AG10803 (cell line): Measurements from ENCODE around the gene MSH3.
"Not testable (repeated sequence)": the region's sequence is repeated elsewhere in the genome, so short reads cannot be mapped to it uniquely, and the experiment has no call there.

Experiments
- DNase-seq: peaks from one replicate; pipeline ENCODE4 v3.0.0; 2010; ENCODE audit warnings: low read depth
- H3K4me3 ChIP-seq: 2 replicates; pipeline ENCODE4 v1.5.1; 2011; ENCODE audit warnings: mild to moderate bottlenecking, low read length, control low read depth
- TF ChIP-seq, protein P1 (sequence below): conservative IDR thresholded peaks from 2 replicates; pipeline ENCODE4 v1.5.1; 2011; ENCODE audit warnings: mild to moderate bottlenecking, low read length, control low read depth, inconsistent platforms

The MSH3 gene

DNA sequence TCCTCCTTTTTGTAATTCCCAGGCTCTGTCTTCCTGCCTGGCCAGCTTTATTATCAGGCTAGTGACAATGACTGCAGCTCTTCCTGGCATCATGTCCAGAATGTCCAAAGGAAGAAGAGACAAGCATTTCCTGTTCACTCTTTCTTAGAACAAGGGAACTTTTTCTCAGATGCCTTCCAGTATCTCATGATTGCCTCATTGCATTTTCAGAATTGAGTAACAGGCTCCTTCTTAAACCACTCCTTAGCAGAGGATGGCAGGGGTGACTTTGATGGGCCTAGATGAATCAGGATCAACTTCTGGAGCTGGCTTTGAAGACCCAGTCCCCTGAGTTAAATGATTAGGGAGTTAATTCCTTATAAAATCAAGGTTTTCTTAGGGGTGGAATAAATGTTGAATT is 212.8 kb downstream of the MSH3 start:
- TF ChIP-seq, protein P1, sequence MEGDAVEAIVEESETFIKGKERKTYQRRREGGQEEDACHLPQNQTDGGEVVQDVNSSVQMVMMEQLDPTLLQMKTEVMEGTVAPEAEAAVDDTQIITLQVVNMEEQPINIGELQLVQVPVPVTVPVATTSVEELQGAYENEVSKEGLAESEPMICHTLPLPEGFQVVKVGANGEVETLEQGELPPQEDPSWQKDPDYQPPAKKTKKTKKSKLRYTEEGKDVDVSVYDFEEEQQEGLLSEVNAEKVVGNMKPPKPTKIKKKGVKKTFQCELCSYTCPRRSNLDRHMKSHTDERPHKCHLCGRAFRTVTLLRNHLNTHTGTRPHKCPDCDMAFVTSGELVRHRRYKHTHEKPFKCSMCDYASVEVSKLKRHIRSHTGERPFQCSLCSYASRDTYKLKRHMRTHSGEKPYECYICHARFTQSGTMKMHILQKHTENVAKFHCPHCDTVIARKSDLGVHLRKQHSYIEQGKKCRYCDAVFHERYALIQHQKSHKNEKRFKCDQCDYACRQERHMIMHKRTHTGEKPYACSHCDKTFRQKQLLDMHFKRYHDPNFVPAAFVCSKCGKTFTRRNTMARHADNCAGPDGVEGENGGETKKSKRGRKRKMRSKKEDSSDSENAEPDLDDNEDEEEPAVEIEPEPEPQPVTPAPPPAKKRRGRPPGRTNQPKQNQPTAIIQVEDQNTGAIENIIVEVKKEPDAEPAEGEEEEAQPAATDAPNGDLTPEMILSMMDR = no peak
- H3K4me3 ChIP-seq = no peak overlapping the region
- peak; percentile 72 for DNase-seq

DNA sequence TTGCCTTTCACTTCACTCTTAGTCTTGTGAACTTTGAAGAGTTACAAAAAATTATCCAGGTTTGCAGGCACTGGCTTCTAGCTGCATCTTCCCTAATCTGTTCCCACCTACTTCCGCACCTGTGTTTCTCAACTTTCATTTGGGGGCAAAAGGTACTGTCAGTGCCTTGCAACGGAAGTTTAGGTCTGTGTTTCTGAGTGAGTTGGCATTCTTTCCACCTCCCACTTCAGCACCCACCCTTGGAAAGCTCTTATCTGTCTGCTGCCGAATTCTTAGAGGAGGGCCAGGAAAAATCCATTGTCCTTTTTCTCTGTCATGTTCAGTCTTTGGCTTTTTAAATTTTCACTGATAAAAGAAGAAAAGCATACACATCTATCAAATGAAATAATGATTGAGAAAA is 216.0 kb downstream of the MSH3 start:
- no peak for DNase-seq
- H3K4me3 ChIP-seq = no peak overlapping the region
- TF ChIP-seq, protein P1 = no peak

DNA sequence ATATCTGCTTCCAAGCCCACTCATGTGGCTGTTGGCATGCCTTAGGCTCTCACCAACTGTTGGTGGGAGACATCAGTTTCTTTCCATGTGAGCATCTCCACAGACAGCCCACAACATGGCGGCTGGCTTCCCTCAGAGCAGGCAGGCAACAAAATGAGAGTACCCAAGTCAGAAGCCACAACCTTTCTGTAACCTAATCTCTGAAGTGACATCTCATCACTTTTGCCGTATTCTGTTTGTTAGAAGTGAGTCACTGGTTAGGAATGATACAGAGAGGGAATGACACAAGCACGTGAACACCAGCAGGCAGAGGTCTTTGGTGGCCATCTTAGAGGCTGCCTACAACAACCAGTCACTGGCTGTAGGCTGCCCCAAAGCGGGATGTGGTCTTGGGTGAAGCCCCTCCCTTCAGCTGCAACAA is 217.1 kb downstream of the MSH3 start:
- TF ChIP-seq, protein P1 = no peak
- no peak overlapping the region for H3K4me3 ChIP-seq
- peak; percentile 31 for DNase-seq

DNA sequence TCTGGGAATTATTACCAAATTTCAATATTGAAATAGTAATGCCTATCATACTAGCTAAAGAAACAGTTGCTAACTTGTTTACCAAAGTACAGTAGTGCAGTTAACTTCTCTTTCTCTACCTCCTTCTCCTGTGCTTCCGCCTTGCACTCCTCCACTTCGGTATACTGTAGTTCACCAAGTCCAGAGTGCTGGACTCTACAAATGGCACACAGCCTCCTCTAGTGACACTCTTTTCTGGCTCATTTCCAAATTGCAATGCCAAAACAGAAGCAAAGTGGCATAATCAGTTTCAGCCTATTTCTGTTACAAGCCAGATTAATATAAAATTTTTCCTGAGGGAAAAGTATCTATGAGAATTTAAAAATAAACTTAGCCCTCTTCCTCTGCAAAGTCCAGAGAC is 219.7 kb downstream of the MSH3 start:
- TF ChIP-seq, protein P1 = no peak
- DNase-seq = no peak
- no peak overlapping the region for H3K4me3 ChIP-seq

DNA sequence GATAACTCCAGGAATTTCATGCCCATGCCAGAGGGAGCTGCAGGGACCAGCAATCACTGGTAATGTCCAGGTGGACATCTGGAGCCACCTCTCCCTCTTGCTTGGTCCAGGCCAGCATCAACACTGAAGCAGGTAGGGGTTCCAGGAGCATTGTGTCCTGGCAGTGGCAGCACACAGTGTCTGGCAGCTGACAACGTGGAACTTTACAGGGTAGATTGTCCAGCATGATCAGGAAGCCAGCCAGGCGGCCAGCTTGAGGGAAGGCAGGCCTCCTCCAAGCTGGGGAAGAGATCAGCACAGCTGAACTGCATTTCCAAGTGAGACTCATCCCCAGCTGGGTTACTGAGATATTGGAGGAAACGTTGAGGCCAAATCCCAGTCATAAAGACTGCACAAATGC is 223.1 kb downstream of the MSH3 start:
- no peak for DNase-seq
- H3K4me3 ChIP-seq = no peak overlapping the region
- TF ChIP-seq, protein P1 = no peak

DNA sequence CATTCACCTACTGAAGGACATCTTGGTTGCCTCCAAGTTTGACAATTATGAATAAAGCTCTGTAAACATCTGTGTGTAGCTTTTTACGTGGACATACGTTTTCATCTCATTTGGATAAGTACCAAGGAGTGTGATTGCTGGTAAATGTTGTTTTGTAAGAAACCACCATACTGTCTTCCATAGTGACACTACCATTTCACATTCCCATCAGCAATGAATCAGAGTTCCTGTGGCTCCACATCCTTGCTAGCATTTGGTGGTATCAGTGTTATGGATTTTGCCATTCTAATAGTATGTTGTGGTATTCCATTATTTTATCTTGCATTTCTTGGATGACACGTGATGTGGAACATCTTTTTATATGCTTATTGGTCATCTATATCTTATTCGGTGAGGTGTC is 227.3 kb downstream of the MSH3 start:
- no peak for DNase-seq
- H3K4me3 ChIP-seq = no peak overlapping the region
- TF ChIP-seq, protein P1 = no peak

DNA sequence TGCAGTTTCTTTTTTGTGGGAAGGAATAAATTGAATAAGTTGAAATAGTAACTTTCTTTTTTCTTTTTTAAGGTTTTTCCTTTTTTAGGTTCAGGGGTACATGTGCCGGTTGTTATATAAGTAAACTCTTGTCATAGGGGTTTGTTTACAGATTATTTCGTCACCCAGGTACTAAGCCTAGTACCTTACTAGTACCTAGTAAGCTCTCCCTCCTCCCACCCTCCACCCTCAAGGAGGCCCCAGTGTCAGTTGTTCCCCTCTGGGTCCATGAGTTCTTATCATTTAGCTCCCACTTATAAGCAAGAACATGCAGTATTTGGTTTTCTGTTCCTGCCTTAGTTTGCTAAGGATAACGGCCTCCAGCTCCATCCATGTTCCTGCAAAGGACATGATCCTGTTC is 228.9 kb downstream of the MSH3 start:
- not testable (repeated sequence) for DNase-seq

DNA sequence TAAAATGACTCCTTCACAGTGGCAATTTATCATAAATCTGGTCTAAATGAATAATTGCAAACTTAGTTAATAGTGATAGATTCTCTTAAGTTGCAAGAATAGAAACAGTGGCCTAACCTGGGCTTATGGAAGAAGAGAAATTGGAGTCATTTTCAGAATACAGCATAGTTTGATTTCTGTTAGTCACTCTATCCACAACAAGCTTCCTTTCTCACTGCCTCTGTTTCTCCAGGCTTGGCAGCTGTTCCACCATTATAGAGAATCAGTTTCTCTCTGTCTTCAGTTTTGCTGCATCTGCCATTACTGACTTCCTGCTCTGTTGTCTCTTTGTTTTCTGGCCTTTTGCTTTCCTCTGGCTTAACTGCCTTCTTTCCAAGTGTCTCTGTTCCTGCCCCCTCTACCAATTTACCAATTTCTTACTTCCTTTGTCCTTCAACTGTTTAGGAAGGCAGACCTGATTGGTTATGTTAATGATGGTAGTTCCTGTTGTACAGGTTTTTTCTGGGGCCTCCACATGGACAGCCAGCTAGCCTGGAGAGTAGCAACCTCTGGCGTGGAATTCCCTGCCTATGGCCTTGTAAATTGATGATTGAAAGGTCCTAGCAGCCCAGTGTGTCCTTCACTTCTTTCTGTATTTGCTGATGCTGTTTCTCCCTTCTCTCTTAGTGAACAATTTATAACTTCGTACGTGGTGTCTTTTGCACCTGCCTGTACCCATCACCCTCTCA is 229.8 kb downstream of the MSH3 start:
- no peak for DNase-seq
- H3K4me3 ChIP-seq = no peak overlapping the region
- TF ChIP-seq, protein P1 = no peak

More for the DNA sequence above, 228.9 kb downstream of the MSH3 start:
- not testable (repeated sequence) for H3K4me3 ChIP-seq
